ENCODE measurements around the gene CYTH4.
A peak's percentile ranks its signal among the peaks of the same experiment; 100 is the strongest.

Gene CYTH4

GRCh38 chr22:37273126-37273845 lies 9.0 kb upstream of the CYTH4 start:
- peak; percentile 76 for DNase-seq

- DNase-seq, result no peak
Observed at GRCh38 chr22:37273846-37274225, 8.5 kb upstream of the CYTH4 start.

- peak; percentile 79 for DNase-seq
Observed at GRCh38 chr22:37274380-37274862, 7.9 kb upstream of the CYTH4 start.

- DNase-seq, result no peak
Observed at GRCh38 chr22:37275134-37275533, 7.2 kb upstream of the CYTH4 start.

GRCh38 chr22:37275622-37276021 lies 6.7 kb upstream of the CYTH4 start:
- DNase-seq, result no peak

GRCh38 chr22:37276776-37277175 lies 5.5 kb upstream of the CYTH4 start:
- DNase-seq, result no peak

GRCh38 chr22:37277384-37277783 lies 4.9 kb upstream of the CYTH4 start:
- no peak for DNase-seq

- DNase-seq, result no peak
Observed at GRCh38 chr22:37278261-37278660, 4.0 kb upstream of the CYTH4 start.

- DNase-seq, result peak; percentile 48
Observed at GRCh38 chr22:37279331-37280181, 2.8 kb upstream of the CYTH4 start.

- DNase-seq, result no peak
Observed at GRCh38 chr22:37280718-37281117, 1.6 kb upstream of the CYTH4 start.

- DNase-seq, result no peak
Observed at GRCh38 chr22:37281195-37281594, 1.1 kb upstream of the CYTH4 start.

GRCh38 chr22:37281646-37282384 lies 493 bp upstream of the CYTH4 start:
- no peak for DNase-seq

- no peak for DNase-seq
Observed at GRCh38 chr22:37283393-37283937, 1.2 kb downstream of the CYTH4 start.

- DNase-seq, result no peak
Observed at GRCh38 chr22:37284126-37284804, 2.0 kb downstream of the CYTH4 start.

- DNase-seq, result peak; percentile 91
Observed at GRCh38 chr22:37284805-37285355, 2.6 kb downstream of the CYTH4 start.

GRCh38 chr22:37285937-37286336 lies 3.6 kb downstream of the CYTH4 start:
- no peak for DNase-seq

GRCh38 chr22:37287550-37287951 lies 5.2 kb downstream of the CYTH4 start:
- DNase-seq, result no peak

- DNase-seq, result no peak
Observed at GRCh38 chr22:37288521-37288920, 6.2 kb downstream of the CYTH4 start.

- no peak for DNase-seq
Observed at GRCh38 chr22:37289156-37289735, 6.9 kb downstream of the CYTH4 start.

GRCh38 chr22:37290737-37291136 lies 8.4 kb downstream of the CYTH4 start:
- DNase-seq, result no peak

- no peak for DNase-seq
Observed at GRCh38 chr22:37291559-37292298, 9.4 kb downstream of the CYTH4 start.
